MCF 10A (cell line): Measurements from ENCODE around the gene CRADD. TPM values are rescaled to one million over a fixed set of nuclear protein-coding genes. Genes with fewer than 3 reads are reported as not detected.

ENCODE experiments used
- BruUV-seq: library from RNA; stranded (reverse); fragments of 400-500 nt; replicated peaks from 2 replicates; lab custom pipeline; 2021; lab: Mats Ljungman, UMichigan
- CTCF ChIA-PET: fragments of 300-600 bp; sonication (Branson Sonifier 250); formaldehyde crosslinking; extraction: SDS; loops from one replicate; lab custom pipeline; 2021; ENCODE audit warnings: antibody characterized with exemption, inconsistent platforms; lab: Yijun Ruan, JAX
- POLR2A ChIA-PET: fragments of 300-600, 350-650 bp; sonication (Branson Sonifier 250); formaldehyde crosslinking; extraction: SDS; loops from one replicate; lab custom pipeline; 2020; ENCODE audit warnings: antibody characterized with exemption, inconsistent platforms; lab: Yijun Ruan, JAX
- DNase-seq: peaks from one replicate; pipeline ENCODE4 v3.0.0-alpha.2; 2018; ENCODE audit not compliant: unreplicated experiment
- H3K27ac Mint-ChIP-seq: one replicate; pipeline ENCODE4 v1.8.0; 2022; ENCODE audit warnings: mild to moderate bottlenecking, low read depth, mixed read lengths; ENCODE audit not compliant: unreplicated experiment
- H3K27me3 Mint-ChIP-seq: one replicate; pipeline ENCODE4 v1.8.0; 2022; ENCODE audit warnings: mixed read lengths; ENCODE audit not compliant: insufficient read depth, unreplicated experiment
- H3K36me3 Mint-ChIP-seq: one replicate; pipeline ENCODE4 v1.8.0; 2022; ENCODE audit warnings: mild to moderate bottlenecking, moderate library complexity, mixed read lengths; ENCODE audit not compliant: insufficient read depth, unreplicated experiment
- H3K4me1 Mint-ChIP-seq: one replicate; pipeline ENCODE4 v1.8.0; 2022; ENCODE audit warnings: mixed read lengths; ENCODE audit not compliant: insufficient read depth, unreplicated experiment
- H3K4me3 Mint-ChIP-seq: one replicate; pipeline ENCODE4 v1.8.0; 2022; ENCODE audit warnings: mild to moderate bottlenecking, moderate library complexity, mixed read lengths; ENCODE audit not compliant: unreplicated experiment
- H3K9me3 Mint-ChIP-seq: one replicate; pipeline ENCODE4 v1.8.0; 2022; ENCODE audit warnings: mixed read lengths; ENCODE audit not compliant: unreplicated experiment
- intact Hi-C: fragments of 100-400 bp; cut with micrococcal nuclease; formaldehyde crosslinking; loops from 2 replicates; pipeline ENCODE4 v1.14.1; 2022
- total RNA-seq: library from RNA; stranded (reverse); gene quantifications from 2 replicates; pipeline ENCODE4 v1.2.3, GENCODE V29; 2022
- TF ChIP-seq, protein P1 (sequence below): fragments of 200-600 bp; IDR thresholded peaks from one replicate; pipeline ENCODE4 v1.8.0; 2022; ENCODE audit warnings: antibody characterized with exemption, mild to moderate bottlenecking; ENCODE audit not compliant: unreplicated experiment

CRADD gene
- total RNA-seq, 1 experiment from 2014 or later = 15.4 TPM

GRCh38 chr12:93756288-93756687, 79.1 kb downstream of the CRADD start:
- peaks cover 10% of the 10 kb centered on the region for H3K4me1 Mint-ChIP-seq
- no TSS peak for BruUV-seq
- H3K36me3 Mint-ChIP-seq = no peaks in the 10 kb centered on the region
- no peaks in the 10 kb centered on the region for H3K27me3 Mint-ChIP-seq
- intact Hi-C loops = no loop called here
- CTCF ChIA-PET = interaction anchor here (2.9 kb wide), 1 partner anchor 10 kb away, joined by 8 read pairs; no protein-coding TSS in a partner anchor
- H3K27ac Mint-ChIP-seq = no peak overlapping the region
- TF ChIP-seq, protein P1, sequence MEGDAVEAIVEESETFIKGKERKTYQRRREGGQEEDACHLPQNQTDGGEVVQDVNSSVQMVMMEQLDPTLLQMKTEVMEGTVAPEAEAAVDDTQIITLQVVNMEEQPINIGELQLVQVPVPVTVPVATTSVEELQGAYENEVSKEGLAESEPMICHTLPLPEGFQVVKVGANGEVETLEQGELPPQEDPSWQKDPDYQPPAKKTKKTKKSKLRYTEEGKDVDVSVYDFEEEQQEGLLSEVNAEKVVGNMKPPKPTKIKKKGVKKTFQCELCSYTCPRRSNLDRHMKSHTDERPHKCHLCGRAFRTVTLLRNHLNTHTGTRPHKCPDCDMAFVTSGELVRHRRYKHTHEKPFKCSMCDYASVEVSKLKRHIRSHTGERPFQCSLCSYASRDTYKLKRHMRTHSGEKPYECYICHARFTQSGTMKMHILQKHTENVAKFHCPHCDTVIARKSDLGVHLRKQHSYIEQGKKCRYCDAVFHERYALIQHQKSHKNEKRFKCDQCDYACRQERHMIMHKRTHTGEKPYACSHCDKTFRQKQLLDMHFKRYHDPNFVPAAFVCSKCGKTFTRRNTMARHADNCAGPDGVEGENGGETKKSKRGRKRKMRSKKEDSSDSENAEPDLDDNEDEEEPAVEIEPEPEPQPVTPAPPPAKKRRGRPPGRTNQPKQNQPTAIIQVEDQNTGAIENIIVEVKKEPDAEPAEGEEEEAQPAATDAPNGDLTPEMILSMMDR = no peak
- POLR2A ChIA-PET = no interaction called here
- H3K4me3 Mint-ChIP-seq = no peak overlapping the region
- H3K9me3 Mint-ChIP-seq = peaks cover 21% of the 10 kb centered on the region
- no peak for DNase-seq

GRCh38 chr12:93757792-93758694, 80.9 kb downstream of the CRADD start:
- H3K9me3 Mint-ChIP-seq = peaks cover 15% of the 10 kb centered on the region
- BruUV-seq = no TSS peak
- no peaks in the 10 kb centered on the region for H3K36me3 Mint-ChIP-seq
- POLR2A ChIA-PET = interaction anchor here (0.7 to 1.3 kb wide), 4 partner anchors 9 to 241 kb away, joined by 3 read pairs; no protein-coding TSS in a partner anchor
- no peak for DNase-seq
- H3K27ac Mint-ChIP-seq = no peak overlapping the region
- TF ChIP-seq, protein P1 = no peak
- H3K27me3 Mint-ChIP-seq = no peaks in the 10 kb centered on the region
- H3K4me1 Mint-ChIP-seq = peaks cover 15% of the 10 kb centered on the region
- intact Hi-C loops = no loop called here
- CTCF ChIA-PET = interaction anchor here (0.6 to 2.9 kb wide), 5 partner anchors 9 to 343 kb away, joined by 3 to 13 read pairs (median 3); no protein-coding TSS in a partner anchor
- no peak overlapping the region for H3K4me3 Mint-ChIP-seq

- H3K27me3 Mint-ChIP-seq = no peaks in the 10 kb centered on the region
- TF ChIP-seq, protein P1 = no peak
- H3K9me3 Mint-ChIP-seq = peaks cover 9% of the 10 kb centered on the region
- POLR2A ChIA-PET = interaction anchor here (0.7 to 1.3 kb wide), 4 partner anchors 10 to 242 kb away, joined by 3 read pairs; no protein-coding TSS in a partner anchor
- H3K36me3 Mint-ChIP-seq = no peaks in the 10 kb centered on the region
- H3K27ac Mint-ChIP-seq = no peak overlapping the region
- intact Hi-C loops = no loop called here
- DNase-seq = no peak
- no TSS peak for BruUV-seq
- CTCF ChIA-PET = interaction anchor here (0.6 to 2.8 kb wide), 6 partner anchors 82 to 344 kb away, joined by 3 to 13 read pairs (median 4); no protein-coding TSS in a partner anchor
- H3K4me1 Mint-ChIP-seq = peaks cover 15% of the 10 kb centered on the region
- H3K4me3 Mint-ChIP-seq = no peak overlapping the region
These were observed 81.7 kb downstream of the CRADD start for GRCh38 chr12:93758801-93759373.
